Measurements from ENCODE around the gene ASCL2. TPM values are rescaled to one million over a fixed set of nuclear protein-coding genes. Genes with fewer than 3 reads are reported as not detected.
A peak's percentile ranks its signal among the peaks of the same experiment; 100 is the strongest.

ASCL2 gene
- total RNA-seq, 4 donors from 2014 or later, result not detected

DNA sequence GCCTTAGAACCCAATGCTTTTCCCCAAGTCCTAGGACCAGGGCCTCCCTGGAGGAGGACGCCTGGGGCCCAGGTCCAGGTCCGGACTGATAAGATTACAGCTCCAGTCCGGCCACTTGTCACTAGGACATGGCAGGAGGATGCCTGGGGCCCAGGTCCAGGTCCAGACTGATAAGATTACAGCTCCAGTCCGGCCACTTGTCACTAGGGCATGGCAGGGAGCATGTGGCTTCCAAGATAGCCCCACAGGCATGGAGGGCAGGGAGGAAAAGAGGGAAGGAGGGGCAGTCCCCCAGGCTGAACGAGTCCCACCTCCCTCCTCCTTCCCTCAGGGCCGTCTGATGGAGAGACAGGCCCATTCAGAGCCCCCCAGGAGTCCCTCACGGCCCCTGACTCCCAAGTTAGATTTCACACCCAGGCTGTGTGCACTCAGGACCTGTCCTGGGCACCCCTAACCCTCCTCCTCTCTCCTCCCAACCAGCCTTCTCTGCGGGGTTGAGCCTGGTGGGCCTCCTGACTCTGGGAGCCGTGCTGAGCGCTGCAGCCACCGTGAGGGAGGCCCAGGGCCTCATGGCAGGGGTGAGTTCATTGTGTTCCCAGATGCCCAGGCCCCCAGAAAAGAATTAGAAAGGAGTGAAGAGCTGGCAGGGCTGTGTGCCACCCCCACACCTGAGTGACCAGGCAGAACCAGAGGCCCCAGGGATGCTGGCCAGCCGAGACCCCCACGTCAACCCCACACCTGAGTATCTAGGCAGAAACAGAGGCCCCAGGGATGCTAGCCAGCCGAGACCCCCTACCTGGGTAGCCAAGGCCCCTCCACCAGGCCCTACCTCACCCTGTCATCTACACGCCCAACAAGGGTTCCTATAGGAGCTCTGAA lies 33.5 kb upstream of the ASCL2 start:
- no peak overlapping the region for H3K4me3 ChIP-seq
- H3K27ac ChIP-seq, result no peak overlapping the region
- intact Hi-C loops (cut with DNase I; ENCODE audit: low total_unique reads), result loop anchor here (10.0 kb wide), 3 partner anchors 109 to 591 kb away; no protein-coding TSS in a partner anchor
- DNase-seq (no peak), ATAC-seq (no peak)
- H3K4me1 ChIP-seq, result peaks cover 0 to 7% of the 10 kb centered on the region in 2 donors
- H3K9me3 ChIP-seq, result no peaks in the 10 kb centered on the region
- no peaks in the 10 kb centered on the region for H3K36me3 ChIP-seq
- TF ChIP-seq, protein P1, sequence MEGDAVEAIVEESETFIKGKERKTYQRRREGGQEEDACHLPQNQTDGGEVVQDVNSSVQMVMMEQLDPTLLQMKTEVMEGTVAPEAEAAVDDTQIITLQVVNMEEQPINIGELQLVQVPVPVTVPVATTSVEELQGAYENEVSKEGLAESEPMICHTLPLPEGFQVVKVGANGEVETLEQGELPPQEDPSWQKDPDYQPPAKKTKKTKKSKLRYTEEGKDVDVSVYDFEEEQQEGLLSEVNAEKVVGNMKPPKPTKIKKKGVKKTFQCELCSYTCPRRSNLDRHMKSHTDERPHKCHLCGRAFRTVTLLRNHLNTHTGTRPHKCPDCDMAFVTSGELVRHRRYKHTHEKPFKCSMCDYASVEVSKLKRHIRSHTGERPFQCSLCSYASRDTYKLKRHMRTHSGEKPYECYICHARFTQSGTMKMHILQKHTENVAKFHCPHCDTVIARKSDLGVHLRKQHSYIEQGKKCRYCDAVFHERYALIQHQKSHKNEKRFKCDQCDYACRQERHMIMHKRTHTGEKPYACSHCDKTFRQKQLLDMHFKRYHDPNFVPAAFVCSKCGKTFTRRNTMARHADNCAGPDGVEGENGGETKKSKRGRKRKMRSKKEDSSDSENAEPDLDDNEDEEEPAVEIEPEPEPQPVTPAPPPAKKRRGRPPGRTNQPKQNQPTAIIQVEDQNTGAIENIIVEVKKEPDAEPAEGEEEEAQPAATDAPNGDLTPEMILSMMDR (IDR thresholded peaks at IDR 0.05 in 4 of 5, conservative IDR thresholded peaks at IDR 0.05 in 1 of 5), result no peak
- TF ChIP-seq POLR2A (IDR thresholded peaks at IDR 0.05), result no peak
- no peaks in the 10 kb centered on the region for H3K27me3 ChIP-seq
- in situ Hi-C loops (cut with MboI; ENCODE audit: low sequenced_read_pairs in 4 of 4), result no loop called here

DNA sequence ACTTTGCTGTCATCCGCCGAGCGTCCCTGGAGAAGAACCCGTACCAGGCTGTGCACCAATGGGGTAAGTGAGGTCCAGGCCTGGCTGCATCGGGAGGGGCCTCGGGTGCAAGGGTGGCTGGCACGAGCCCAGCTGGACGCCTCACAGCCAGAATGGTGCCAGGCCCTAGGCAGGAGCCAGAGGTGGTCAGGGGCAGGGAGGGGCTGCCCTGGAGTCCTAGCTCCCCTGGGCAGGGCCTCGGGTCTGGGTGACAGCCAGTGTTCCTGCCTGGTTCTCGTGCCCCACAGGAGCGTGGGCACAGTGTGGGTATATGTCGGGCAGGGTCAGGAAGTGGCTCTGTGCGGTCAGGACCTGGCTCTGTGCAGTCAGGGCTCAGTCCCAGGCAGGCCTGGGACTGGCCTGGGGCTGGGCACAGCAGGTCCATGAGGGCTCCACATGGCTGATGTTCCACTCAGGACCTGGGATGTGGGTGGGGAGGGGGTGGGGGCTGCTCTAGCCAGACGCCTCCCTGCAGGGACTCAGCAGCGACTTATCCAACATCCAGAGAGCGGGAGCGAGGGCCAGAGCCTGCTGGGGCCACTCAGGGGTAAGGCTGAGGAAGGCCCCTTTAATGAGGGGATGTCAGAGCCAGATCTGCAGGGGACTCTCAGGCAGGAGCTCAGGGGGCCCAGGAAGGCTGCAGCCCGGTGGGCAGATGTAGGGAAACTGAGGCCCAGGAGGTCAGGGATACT lies 32.7 kb upstream of the ASCL2 start:
- Histone ChIP-seq H3K36me3 (no peaks in the 10 kb centered on the region), H3K27me3 (no peaks in the 10 kb centered on the region), H3K4me1 (peaks cover 0 to 7% of the 10 kb centered on the region in 2 donors), H3K27ac (no peak overlapping the region), H3K9me3 (no peaks in the 10 kb centered on the region), H3K4me3 (no peak overlapping the region)
- DNase-seq, result no peak
- TF ChIP-seq, protein P1 (IDR thresholded peaks at IDR 0.05 in 4 of 5, conservative IDR thresholded peaks at IDR 0.05 in 1 of 5), result no peak
- no peak for TF ChIP-seq POLR2A (IDR thresholded peaks at IDR 0.05)
- in situ Hi-C loops (cut with MboI; ENCODE audit: low sequenced_read_pairs in 4 of 4) (no loop called here), intact Hi-C loops (cut with DNase I; ENCODE audit: low total_unique reads) (loop anchor here (10.0 kb wide), 3 partner anchors 108 to 592 kb away; no protein-coding TSS in a partner anchor)
- no peak for ATAC-seq

DNA sequence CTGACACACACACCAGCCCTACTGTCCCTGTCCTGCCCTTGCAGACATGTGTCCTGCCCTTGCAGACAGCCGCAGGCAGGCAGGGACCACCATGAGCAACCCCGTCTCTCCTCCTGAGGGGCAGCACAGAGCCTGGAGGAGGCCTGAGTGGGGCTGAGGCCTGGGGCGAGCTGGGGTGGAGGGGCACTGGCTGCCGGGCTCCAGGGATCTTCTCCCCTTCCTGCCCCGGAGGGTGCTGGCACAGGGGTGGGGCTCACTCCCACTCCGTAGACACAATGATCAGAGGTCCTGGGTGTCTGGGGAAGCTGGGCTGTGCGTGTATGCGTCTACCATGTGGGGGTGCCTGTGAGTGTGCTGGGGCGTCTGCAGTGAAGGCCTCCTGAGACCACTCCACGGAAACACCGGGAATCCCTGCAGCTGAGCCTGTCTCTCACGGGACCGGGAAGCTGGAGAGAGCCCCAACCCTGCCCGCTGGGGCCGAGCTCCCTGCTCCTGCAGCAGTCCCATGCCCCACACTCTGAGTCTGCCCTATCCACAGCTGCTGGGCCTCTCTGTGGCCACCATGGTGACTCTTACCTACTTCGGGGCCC lies 32.0 kb upstream of the ASCL2 start:
- DNase-seq (no peak), ATAC-seq (no peak)
- H3K27me3 ChIP-seq, result peaks cover 0 to 2% (median 0%) of the 10 kb centered on the region in 3 donors
- no peak overlapping the region for H3K27ac ChIP-seq
- peak overlapping the region in 1 of 4 donors; percentile 13 for H3K4me3 ChIP-seq
- TF ChIP-seq POLR2A (IDR thresholded peaks at IDR 0.05), result no peak
- TF ChIP-seq, protein P1 (IDR thresholded peaks at IDR 0.05 in 4 of 5, conservative IDR thresholded peaks at IDR 0.05 in 1 of 5), result no peak
- in situ Hi-C loops (cut with MboI; ENCODE audit: low sequenced_read_pairs in 4 of 4) (no loop called here), intact Hi-C loops (cut with DNase I; ENCODE audit: low total_unique reads) (loop anchor here (10.0 kb wide), 3 partner anchors 108 to 592 kb away; no protein-coding TSS in a partner anchor)
- H3K4me1 ChIP-seq, result peaks cover 0 to 7% of the 10 kb centered on the region in 2 donors
- no peaks in the 10 kb centered on the region for H3K36me3 ChIP-seq
- H3K9me3 ChIP-seq, result no peaks in the 10 kb centered on the region

DNA sequence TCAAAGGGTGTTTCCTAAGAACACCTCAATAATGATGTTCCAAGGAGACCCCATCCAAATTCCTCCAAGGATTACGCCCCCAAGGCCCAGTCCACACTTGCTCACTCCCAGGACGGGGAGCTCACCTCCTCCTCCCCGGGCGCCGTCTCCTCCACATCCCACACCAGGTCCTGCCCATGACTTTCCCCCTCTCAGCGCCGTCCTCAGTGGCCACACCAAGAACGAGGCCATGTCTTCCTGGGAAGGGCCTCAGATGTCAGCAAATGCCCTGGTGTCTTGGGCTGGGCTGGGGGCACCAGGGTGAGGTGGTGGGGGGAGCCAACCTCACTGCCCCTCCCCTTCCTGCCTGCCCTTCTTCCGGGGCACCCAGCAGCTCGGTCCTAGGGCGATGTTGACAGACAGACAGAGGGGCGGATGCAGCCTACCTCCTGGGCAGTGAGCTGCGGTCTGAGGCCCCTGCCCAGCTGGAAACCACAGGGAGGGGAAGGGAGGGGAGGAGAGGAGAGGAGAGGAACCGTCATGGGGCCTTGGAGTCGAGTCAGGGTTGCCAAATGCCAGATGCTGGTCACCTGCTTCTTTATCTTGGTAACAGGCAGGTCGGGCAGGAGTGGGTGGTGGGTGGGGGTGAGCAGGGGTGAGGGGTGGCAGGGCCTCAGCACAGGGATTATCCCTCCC lies 31.4 kb upstream of the ASCL2 start, which contains the start of the genes C11orf21 and TSPAN32:
Gene C11orf21 (minus strand): TSS at position 288 of the 675 bp plus-strand sequence. CDS start 110 bp downstream, at position 178.
Gene TSPAN32 (plus strand): TSS at position 383 of the 675 bp plus-strand sequence. CDS start 137 bp downstream, at position 520.
- Histone ChIP-seq H3K4me3 (peak within 1 kb of the TSS in 1 of 4 donors; percentile 13), H3K36me3 (no peaks in the 10 kb centered on the region), H3K27me3 (peaks cover 0 to 4% (median 0%) of the 10 kb centered on the region in 3 donors), H3K9me3 (no peaks in the 10 kb centered on the region), H3K27ac (no peak within 1 kb of the TSS), H3K4me1 (peaks cover 0 to 7% of the 10 kb centered on the region in 2 donors)
- TF ChIP-seq POLR2A (IDR thresholded peaks at IDR 0.05), result no peak
- TF ChIP-seq, protein P1 (IDR thresholded peaks at IDR 0.05 in 4 of 5, conservative IDR thresholded peaks at IDR 0.05 in 1 of 5), result no peak
- ATAC-seq (no peak), DNase-seq (peak in 1 of 2 donors; percentile 28)
- intact Hi-C loops (cut with DNase I; ENCODE audit: low total_unique reads), result loop anchor here (10.0 kb wide), 3 partner anchors 107 to 593 kb away; no protein-coding TSS in a partner anchor
- in situ Hi-C loops (cut with MboI; ENCODE audit: low sequenced_read_pairs in 4 of 4), result no loop called here

All from gastrocnemius medialis (tissue), 4 donors.